ENCODE measurements around the gene CBY1. TPM values are rescaled to one million over a fixed set of nuclear protein-coding genes. Genes with fewer than 3 reads are reported as not detected.
A peak's percentile ranks its signal among the peaks of the same experiment; 100 is the strongest.

CBY1 gene
- total and polyA plus RNA-seq, 9 of the 15 experiments (the other 6 are each of a cell fraction or from before 2014, with no cell fraction given): 5.7 to 19.7 (median 10.8) TPM

DNA sequence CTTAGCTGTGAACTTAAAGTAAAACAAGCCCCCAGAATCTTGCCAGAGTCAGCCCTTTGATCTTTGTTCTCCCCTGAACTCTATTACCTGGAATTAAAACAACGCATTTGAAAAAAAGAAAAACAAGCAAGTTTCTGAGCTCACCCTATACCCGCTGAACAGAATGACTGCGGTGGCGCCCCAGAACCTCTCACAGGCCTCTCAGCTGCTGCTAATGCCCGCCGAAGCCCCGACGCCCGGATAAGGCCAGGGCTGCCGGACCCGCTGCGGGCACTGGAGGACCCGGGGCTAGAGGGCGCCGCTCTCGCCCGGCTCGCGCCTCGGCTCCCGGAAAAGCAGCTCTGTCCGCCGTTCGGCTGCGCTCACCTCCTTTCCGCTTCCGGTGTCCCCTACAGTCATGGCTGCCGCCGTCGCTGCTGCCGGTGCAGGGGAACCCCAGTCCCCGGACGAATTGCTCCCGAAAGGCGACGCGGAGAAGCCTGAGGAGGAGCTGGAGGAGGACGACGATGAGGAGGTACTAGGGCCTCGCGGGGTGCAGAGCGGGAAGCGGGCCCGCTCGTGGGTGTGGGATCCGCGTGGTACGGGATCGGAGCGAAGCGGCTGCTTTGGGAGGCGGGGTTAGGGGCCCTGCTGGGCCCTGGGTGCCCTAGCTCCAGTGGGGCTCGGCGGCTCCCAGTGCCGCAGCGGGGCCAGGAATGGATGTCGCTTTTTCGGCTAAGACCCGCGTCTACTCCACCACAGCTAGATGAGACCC lies 25.3 kb downstream of the CBY1 start, which contains the start of gene TOMM22 (continued):
- TF ChIP-seq, protein P1, sequence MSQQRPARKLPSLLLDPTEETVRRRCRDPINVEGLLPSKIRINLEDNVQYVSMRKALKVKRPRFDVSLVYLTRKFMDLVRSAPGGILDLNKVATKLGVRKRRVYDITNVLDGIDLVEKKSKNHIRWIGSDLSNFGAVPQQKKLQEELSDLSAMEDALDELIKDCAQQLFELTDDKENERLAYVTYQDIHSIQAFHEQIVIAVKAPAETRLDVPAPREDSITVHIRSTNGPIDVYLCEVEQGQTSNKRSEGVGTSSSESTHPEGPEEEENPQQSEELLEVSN (IDR thresholded peaks at IDR 0.05; ENCODE audit: borderline replicate concordance in 1 of 2, extremely low read depth in 1 of 2, insufficient read depth in 1 of 2, insufficient read length in 1 of 2, low read depth in 1 of 2, low read length in 1 of 2, poor library complexity in 1 of 2, severe bottlenecking in 1 of 2): peak; percentile 17 to 35
- TF ChIP-seq NFIC (IDR thresholded peaks at IDR 0.05): peak; percentile 18; the same call in 1 of the 2 replicates
- TF ChIP-seq TRIM24 (IDR thresholded peaks at IDR 0.05): 0 out of 4 replicates have a peak, but pooled peaks of 1 of the 2 experiments have one; percentile 27
- peak; percentile 99 for TF ChIP-seq RBBP5 (IDR thresholded peaks at IDR 0.05; ENCODE audit: borderline replicate concordance, insufficient read depth, low read length, poor library complexity, severe bottlenecking)
- TF ChIP-seq MAZ (CRISPR knock-in tag; conservative IDR thresholded peaks at IDR 0.05 in 1 of 2, IDR thresholded peaks at IDR 0.05 in 1 of 2): peak; percentile 54 to 74; a peak in 3 of 4 replicates
- TF ChIP-seq TAF9B (IDR thresholded peaks at IDR 0.05; ENCODE audit: partially characterized antibody): peak; percentile 91
- no peak for TF ChIP-seq ZNF316 (IDR thresholded peaks at IDR 0.05)
- TF ChIP-seq, protein P2, sequence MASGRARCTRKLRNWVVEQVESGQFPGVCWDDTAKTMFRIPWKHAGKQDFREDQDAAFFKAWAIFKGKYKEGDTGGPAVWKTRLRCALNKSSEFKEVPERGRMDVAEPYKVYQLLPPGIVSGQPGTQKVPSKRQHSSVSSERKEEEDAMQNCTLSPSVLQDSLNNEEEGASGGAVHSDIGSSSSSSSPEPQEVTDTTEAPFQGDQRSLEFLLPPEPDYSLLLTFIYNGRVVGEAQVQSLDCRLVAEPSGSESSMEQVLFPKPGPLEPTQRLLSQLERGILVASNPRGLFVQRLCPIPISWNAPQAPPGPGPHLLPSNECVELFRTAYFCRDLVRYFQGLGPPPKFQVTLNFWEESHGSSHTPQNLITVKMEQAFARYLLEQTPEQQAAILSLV (tag; IDR thresholded peaks at IDR 0.05): no peak
- peak; percentile 86; the same call in 1 of the 2 replicates for TF ChIP-seq PHF8 (IDR thresholded peaks at IDR 0.05; ENCODE audit: borderline replicate concordance, low read length)
- TF ChIP-seq BRD9 (IDR thresholded peaks at IDR 0.05; ENCODE audit: low read depth, partially characterized antibody): no peak
- peak; percentile 73; the same call in 1 of the 2 replicates for TF ChIP-seq MBD2 (IDR thresholded peaks at IDR 0.05; ENCODE audit: borderline replicate concordance, low read depth)
- TF ChIP-seq FOXA1 (IDR thresholded peaks at IDR 0.05; ENCODE audit: borderline replicate concordance): no peak
- peak; percentile 28; the same call in 1 of the 2 replicates for TF ChIP-seq TARDBP (IDR thresholded peaks at IDR 0.05)
- peak; percentile 55; the same call in 1 of the 2 replicates for TF ChIP-seq ATF7 (IDR thresholded peaks at IDR 0.05)
- TF ChIP-seq, protein P3, sequence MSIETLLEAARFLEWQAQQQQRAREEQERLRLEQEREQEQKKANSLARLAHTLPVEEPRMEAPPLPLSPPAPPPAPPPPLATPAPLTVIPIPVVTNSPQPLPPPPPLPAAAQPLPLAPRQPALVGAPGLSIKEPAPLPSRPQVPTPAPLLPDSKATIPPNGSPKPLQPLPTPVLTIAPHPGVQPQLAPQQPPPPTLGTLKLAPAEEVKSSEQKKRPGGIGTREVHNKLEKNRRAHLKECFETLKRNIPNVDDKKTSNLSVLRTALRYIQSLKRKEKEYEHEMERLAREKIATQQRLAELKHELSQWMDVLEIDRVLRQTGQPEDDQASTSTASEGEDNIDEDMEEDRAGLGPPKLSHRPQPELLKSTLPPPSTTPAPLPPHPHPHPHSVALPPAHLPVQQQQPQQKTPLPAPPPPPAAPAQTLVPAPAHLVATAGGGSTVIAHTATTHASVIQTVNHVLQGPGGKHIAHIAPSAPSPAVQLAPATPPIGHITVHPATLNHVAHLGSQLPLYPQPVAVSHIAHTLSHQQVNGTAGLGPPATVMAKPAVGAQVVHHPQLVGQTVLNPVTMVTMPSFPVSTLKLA (conservative IDR thresholded peaks at IDR 0.05): peak; percentile 81 to 96
